Erythroblast (primary cell): ENCODE measurements around the gene BAD.

Experiments
- GATA1 ChIP-seq: IDR thresholded peaks from 2 replicates; pipeline ENCODE4 v1.6.1; 2011; ENCODE audit warnings: low read depth, mild to moderate bottlenecking, control low read depth, low read length, moderate library complexity
- POLR2A ChIP-seq: IDR thresholded peaks from 2 replicates; pipeline ENCODE4 v1.6.1; 2011; ENCODE audit warnings: mild to moderate bottlenecking, low read length

DNA sequence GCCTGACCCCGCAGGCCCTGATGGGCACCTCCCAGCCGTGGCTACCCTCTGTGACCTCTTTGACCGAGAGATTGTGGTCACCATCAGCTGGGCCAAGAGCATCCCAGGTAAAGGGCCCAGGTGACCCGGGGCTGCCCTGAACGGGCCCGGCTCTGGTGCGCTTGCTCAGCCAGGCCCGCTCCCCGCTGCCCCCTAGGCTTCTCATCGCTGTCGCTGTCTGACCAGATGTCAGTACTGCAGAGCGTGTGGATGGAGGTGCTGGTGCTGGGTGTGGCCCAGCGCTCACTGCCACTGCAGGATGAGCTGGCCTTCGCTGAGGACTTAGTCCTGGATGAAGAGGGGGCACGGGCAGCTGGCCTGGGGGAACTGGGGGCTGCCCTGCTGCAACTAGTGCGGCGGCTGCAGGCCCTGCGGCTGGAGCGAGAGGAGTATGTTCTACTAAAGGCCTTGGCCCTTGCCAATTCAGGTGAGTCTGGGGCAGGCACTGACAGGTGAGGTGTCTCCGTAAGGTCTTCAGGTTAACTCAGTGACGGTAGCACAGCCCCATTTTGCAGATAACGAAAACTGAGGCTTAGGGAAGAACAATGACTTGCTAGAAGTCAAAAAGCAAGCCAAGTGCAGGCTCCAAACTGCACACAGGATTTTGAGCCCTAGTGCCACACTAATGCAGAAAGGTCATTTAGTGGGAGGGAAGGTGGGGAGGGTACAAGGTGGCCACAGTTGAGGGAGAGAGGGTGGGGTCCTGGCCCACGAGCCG lies 30.5 kb upstream of the BAD start:
- TF ChIP-seq POLR2A (no peak), GATA1 (no peak)
